Measurements from ENCODE around the gene AKIRIN1.
"Not testable (repeated sequence)": the region's sequence is repeated elsewhere in the genome, so short reads cannot be mapped to it uniquely, and the experiment has no call there.

The AKIRIN1 gene

GRCh38 chr1:38997034-38997900 is 6.2 kb downstream of the AKIRIN1 start:
- no peak for DNase-seq

GRCh38 chr1:38997901-38998190 is 6.8 kb downstream of the AKIRIN1 start:
- DNase-seq, result no peak

GRCh38 chr1:39001516-39002421 is 10.7 kb downstream of the AKIRIN1 start:
- peak; percentile 22 for DNase-seq

GRCh38 chr1:39003281-39003680 is 12.2 kb downstream of the AKIRIN1 start:
- DNase-seq, result peak; percentile 37

GRCh38 chr1:39003794-39004193 is 12.7 kb downstream of the AKIRIN1 start:
- DNase-seq, result peak; percentile 32

- DNase-seq, result no peak
Measured at GRCh38 chr1:39006287-39006686, 15.2 kb downstream of the AKIRIN1 start.

- no peak for DNase-seq
Measured at GRCh38 chr1:39006726-39007645, 15.9 kb downstream of the AKIRIN1 start.

- not testable (repeated sequence) for DNase-seq
Measured at GRCh38 chr1:39014956-39015355, 23.9 kb downstream of the AKIRIN1 start.

- DNase-seq, result no peak
Measured at GRCh38 chr1:39016604-39017171, 25.6 kb downstream of the AKIRIN1 start.

GRCh38 chr1:39017266-39017665 is 26.2 kb downstream of the AKIRIN1 start:
- no peak for DNase-seq

GRCh38 chr1:39020494-39020893 is 29.4 kb downstream of the AKIRIN1 start:
- DNase-seq, result not testable (repeated sequence)

- no peak for DNase-seq
Measured at GRCh38 chr1:39021426-39021825, 30.4 kb downstream of the AKIRIN1 start.

GRCh38 chr1:39023140-39023539 is 32.1 kb downstream of the AKIRIN1 start:
- no peak for DNase-seq

- DNase-seq, result peak; percentile 89
Measured at GRCh38 chr1:39026051-39026865, 35.2 kb downstream of the AKIRIN1 start, which contains the start of gene NDUFS5. NDUFS5 (plus strand) TSS chr1:39026350; CDS start chr1:39028725, 2,375 bp downstream.

GRCh38 chr1:39026866-39027507 is 35.9 kb downstream of the AKIRIN1 start:
- DNase-seq, result no peak

- DNase-seq, result no peak
Measured at GRCh38 chr1:39034114-39034654, 43.1 kb downstream of the AKIRIN1 start.

- no peak for DNase-seq
Measured at GRCh38 chr1:39036678-39037077, 45.6 kb downstream of the AKIRIN1 start.

- no peak for DNase-seq
Measured at GRCh38 chr1:39043513-39043912, 52.4 kb downstream of the AKIRIN1 start.

- DNase-seq, result peak; percentile 60
Measured at GRCh38 chr1:39044762-39045161, 53.7 kb downstream of the AKIRIN1 start.

- no peak for DNase-seq
Measured at GRCh38 chr1:39045231-39045630, 54.2 kb downstream of the AKIRIN1 start.

All from suppressor macrophage treated with lipopolysaccharide for 4 hours (primary cell).